Astrocyte of the spinal cord (primary cell): ENCODE measurements around the gene SFXN3.

Experiments used
- DNase-seq: peaks from one replicate; pipeline ENCODE4 v3.0.0; 2011; ENCODE audit warnings: low read depth, low spot score
- H3K4me3 ChIP-seq: 2 replicates; pipeline ENCODE4 v1.5.1; 2011; ENCODE audit warnings: low read depth, mild to moderate bottlenecking, low read length, moderate library complexity
- CTCF ChIP-seq: IDR thresholded peaks from 2 replicates; pipeline ENCODE4 v1.5.1; 2012; ENCODE audit warnings: low read depth, mild to moderate bottlenecking, low read length, inconsistent platforms
- in situ Hi-C: cut with HindIII; loops from 2 replicates; pipeline ENCODE4 v1.10.0; 2017; ENCODE audit warnings: low sequenced_read_pairs

SFXN3 gene

GRCh38 chr10:101005869-101006567 lies 25.0 kb upstream of the SFXN3 start:
- DNase-seq = no peak
- in situ Hi-C loops = no loop called here
- H3K4me3 ChIP-seq = no peak overlapping the region
- TF ChIP-seq CTCF = no peak

GRCh38 chr10:101006593-101007098 lies 24.4 kb upstream of the SFXN3 start:
- no peak overlapping the region for H3K4me3 ChIP-seq
- in situ Hi-C loops = no loop called here
- no peak for TF ChIP-seq CTCF
- DNase-seq = no peak

GRCh38 chr10:101007099-101007711 lies 23.8 kb upstream of the SFXN3 start:
- in situ Hi-C loops = no loop called here
- TF ChIP-seq CTCF = no peak
- no peak overlapping the region for H3K4me3 ChIP-seq
- no peak for DNase-seq

- no peak for TF ChIP-seq CTCF
- in situ Hi-C loops = no loop called here
- DNase-seq = no peak
- H3K4me3 ChIP-seq = no peak overlapping the region
These were observed 22.9 kb upstream of the SFXN3 start for GRCh38 chr10:101007915-101008822.

- in situ Hi-C loops = no loop called here
- DNase-seq = no peak
- TF ChIP-seq CTCF = no peak
- H3K4me3 ChIP-seq = no peak overlapping the region
These were observed 22.1 kb upstream of the SFXN3 start for GRCh38 chr10:101008823-101009423.

- in situ Hi-C loops = no loop called here
- H3K4me3 ChIP-seq = no peak overlapping the region
- no peak for DNase-seq
- no peak for TF ChIP-seq CTCF
These were observed 20.7 kb upstream of the SFXN3 start for GRCh38 chr10:101010329-101010728.
